Hepatocyte (in vitro differentiated cells): ENCODE results near the gene ROBO1.

ENCODE experiments used
- CTCF ChIP-seq: fragments of 200-600 bp; sonication (generic); IDR thresholded peaks from 2 replicates; pipeline ENCODE4 v1.5.1; 2016; ENCODE audit warnings: antibody characterized with exemption, mild to moderate bottlenecking; ENCODE audit not compliant: poor library complexity
- EZH2 ChIP-seq: fragments of 200-600 bp; sonication (generic); IDR thresholded peaks from 2 replicates; pipeline ENCODE4 v1.6.1; 2016; ENCODE audit warnings: antibody characterized with exemption, mild to moderate bottlenecking, borderline replicate concordance

- TF ChIP-seq CTCF (no peak), EZH2 (no peak)
Measured at GRCh38 chr3:78990156-78990555, 777.6 kb downstream of the ROBO1 start.
